SK-N-SH treated with all-trans-retinoic acid at 6 μM for 48 hours (cell line): ENCODE measurements around the gene CCDC32.

ENCODE experiments used
- ARNTL ChIP-seq: fragments of 450-650 bp; formaldehyde crosslinking; IDR thresholded peaks from 2 replicates; pipeline ENCODE4 v1.5.0; 2020; ENCODE audit warnings: low read depth, mild to moderate bottlenecking, moderate library complexity, borderline replicate concordance
- BACH2 ChIP-seq: fragments of 250-450 bp; sonication (Bioruptor Pico); IDR thresholded peaks from 2 replicates; pipeline ENCODE4 v1.9.0; 2021; ENCODE audit warnings: mild to moderate bottlenecking, borderline replicate concordance
- GLIS3 ChIP-seq: fragments of 250-450 bp; sonication (Bioruptor Pico); IDR thresholded peaks from 2 replicates; pipeline ENCODE4 v1.5.0; 2020; ENCODE audit warnings: mild to moderate bottlenecking, moderate library complexity
- TOX ChIP-seq: fragments of 250-450 bp; sonication (Bioruptor Pico); IDR thresholded peaks from 2 replicates; pipeline ENCODE4 v1.8.0; 2021; ENCODE audit warnings: mild to moderate bottlenecking, moderate library complexity, borderline replicate concordance
- ZFP3 ChIP-seq: fragments of 250-450 bp; sonication (Bioruptor Pico); IDR thresholded peaks from 2 replicates; pipeline ENCODE4 v1.5.0; 2020; ENCODE audit warnings: mild to moderate bottlenecking, moderate library complexity
- ZNF565 ChIP-seq: fragments of 450-650 bp; formaldehyde crosslinking; conservative IDR thresholded peaks from 2 replicates; pipeline ENCODE4 v1.5.0; 2020; ENCODE audit warnings: low read depth, mild to moderate bottlenecking, moderate library complexity
- TF ChIP-seq, protein P1 (sequence below): fragments of 250-450 bp; sonication (Bioruptor Pico); IDR thresholded peaks from 2 replicates; pipeline ENCODE4 v1.5.1; 2020; ENCODE audit warnings: low read depth, mild to moderate bottlenecking, moderate library complexity
- TF ChIP-seq, protein P2 (sequence below): fragments of 250-450 bp; sonication (Bioruptor Pico); IDR thresholded peaks from 2 replicates; pipeline ENCODE4 v1.8.0; 2020; ENCODE audit warnings: mild to moderate bottlenecking, moderate library complexity, borderline replicate concordance

DNA sequence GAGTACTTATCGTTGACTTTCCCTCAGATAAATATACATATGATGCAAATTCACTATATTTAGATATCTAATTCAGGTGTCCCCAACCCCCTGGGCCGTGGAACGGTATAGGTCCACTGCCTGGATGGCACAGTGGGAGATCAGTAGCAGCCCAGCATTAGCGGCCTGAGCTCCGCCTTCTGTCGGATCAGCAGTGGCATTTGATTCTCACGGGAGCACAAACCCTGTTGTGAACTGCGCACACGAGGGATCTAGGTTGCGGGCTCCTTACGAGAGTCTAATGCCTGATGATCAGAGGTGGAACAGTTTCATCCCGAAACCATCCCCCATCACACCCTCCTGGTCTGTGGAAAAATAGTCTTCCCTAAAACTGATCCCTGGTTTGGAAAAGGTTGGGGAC lies 36.1 kb upstream of the CCDC32 start:
- TF ChIP-seq BACH2 (CRISPR knock-in tag), result no peak
- TF ChIP-seq GLIS3 (CRISPR knock-in tag), result no peak
- TF ChIP-seq, protein P1, sequence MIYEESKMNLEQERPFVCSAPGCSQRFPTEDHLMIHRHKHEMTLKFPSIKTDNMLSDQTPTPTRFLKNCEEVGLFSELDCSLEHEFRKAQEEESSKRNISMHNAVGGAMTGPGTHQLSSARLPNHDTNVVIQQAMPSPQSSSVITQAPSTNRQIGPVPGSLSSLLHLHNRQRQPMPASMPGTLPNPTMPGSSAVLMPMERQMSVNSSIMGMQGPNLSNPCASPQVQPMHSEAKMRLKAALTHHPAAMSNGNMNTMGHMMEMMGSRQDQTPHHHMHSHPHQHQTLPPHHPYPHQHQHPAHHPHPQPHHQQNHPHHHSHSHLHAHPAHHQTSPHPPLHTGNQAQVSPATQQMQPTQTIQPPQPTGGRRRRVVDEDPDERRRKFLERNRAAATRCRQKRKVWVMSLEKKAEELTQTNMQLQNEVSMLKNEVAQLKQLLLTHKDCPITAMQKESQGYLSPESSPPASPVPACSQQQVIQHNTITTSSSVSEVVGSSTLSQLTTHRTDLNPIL (CRISPR knock-in tag), result no peak
- no peak for TF ChIP-seq ZFP3 (CRISPR knock-in tag)
- TF ChIP-seq ZNF565 (CRISPR knock-in tag), result no peak
- TF ChIP-seq, protein P2, sequence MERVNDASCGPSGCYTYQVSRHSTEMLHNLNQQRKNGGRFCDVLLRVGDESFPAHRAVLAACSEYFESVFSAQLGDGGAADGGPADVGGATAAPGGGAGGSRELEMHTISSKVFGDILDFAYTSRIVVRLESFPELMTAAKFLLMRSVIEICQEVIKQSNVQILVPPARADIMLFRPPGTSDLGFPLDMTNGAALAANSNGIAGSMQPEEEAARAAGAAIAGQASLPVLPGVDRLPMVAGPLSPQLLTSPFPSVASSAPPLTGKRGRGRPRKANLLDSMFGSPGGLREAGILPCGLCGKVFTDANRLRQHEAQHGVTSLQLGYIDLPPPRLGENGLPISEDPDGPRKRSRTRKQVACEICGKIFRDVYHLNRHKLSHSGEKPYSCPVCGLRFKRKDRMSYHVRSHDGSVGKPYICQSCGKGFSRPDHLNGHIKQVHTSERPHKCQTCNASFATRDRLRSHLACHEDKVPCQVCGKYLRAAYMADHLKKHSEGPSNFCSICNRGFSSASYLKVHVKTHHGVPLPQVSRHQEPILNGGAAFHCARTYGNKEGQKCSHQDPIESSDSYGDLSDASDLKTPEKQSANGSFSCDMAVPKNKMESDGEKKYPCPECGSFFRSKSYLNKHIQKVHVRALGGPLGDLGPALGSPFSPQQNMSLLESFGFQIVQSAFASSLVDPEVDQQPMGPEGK (CRISPR knock-in tag), result no peak
- TF ChIP-seq TOX (CRISPR knock-in tag), result no peak
- TF ChIP-seq ARNTL (CRISPR knock-in tag), result no peak
